ENCODE measurements around the gene NEIL3. TPM values are rescaled to one million over a fixed set of nuclear protein-coding genes. Genes with fewer than 3 reads are reported as not detected.

The NEIL3 gene
- total RNA-seq, 1 donor from 2014 or later = 0.08 TPM

GRCh38 chr4:177356921-177357320 is 47.2 kb downstream of the NEIL3 start:
- DNase-seq (ENCODE audit: low spot score) (no peak), ATAC-seq (no peak)

DNA sequence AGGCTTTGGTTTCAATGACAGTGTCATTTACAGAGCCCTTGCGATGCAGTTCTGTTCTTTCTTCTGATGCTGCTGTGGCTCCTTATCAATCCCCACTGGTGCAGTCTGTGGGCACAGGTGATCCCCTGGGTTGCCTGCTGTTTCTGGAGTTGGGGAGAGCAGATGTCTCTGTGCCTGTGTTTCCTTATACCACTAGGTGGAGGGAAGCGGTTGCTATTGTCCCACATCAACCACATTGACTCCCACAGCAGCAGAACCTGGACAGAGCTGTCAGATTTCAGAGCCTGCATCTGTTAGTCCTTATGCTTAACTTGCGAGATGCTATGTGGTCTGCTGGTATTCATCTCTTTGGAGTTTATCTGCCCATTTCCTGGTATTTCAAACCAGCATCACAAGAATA is 57.7 kb downstream of the NEIL3 start:
- ATAC-seq (peak; percentile 80), DNase-seq (ENCODE audit: low spot score) (no peak)

DNA sequence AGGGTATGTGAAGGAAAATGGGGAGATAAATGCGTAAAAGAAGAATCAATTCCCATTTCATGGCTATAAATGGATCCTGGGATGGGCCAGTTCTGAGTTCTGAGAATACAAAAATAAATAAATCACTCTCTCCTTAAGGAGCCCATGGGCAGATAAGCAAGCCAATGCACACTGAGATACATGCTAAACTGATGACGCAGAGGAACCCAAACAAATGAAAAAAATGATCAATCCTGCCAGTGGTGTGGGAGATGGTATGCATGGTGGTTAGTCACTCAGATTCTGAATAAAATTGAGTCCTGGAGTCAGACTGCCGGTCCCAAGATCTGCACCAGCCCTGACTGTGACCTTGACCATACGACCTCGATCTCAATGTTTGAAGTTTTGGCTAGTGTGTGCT is 59.7 kb downstream of the NEIL3 start:
- ATAC-seq = no peak
- no peak for DNase-seq (ENCODE audit: low spot score)

GRCh38 chr4:177371461-177371860 is 61.8 kb downstream of the NEIL3 start:
- DNase-seq (ENCODE audit: low spot score) (no peak), ATAC-seq (no peak)

GRCh38 chr4:177374966-177375365 is 65.3 kb downstream of the NEIL3 start:
- DNase-seq (ENCODE audit: low spot score) (no peak), ATAC-seq (no peak)

DNA sequence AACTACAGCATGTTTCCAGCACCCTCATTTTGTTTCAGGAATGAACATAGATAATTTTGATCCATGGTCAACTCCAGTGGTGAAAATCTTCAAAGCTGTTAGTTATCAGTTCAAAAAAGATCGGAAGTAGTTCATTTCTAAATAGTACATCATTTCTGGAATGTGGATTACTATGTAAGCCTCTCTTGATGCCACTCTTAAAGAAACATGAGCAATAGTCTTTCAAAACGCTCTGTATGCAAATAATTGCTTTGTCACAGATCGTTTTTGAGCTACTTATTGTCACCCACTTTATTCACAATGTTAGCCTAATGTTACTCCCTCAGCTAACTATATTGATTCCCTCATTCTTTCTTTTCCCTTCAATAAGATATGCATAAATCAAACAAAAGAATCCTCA is 65.7 kb downstream of the NEIL3 start:
- no peak for DNase-seq (ENCODE audit: low spot score)
- no peak for ATAC-seq

DNA sequence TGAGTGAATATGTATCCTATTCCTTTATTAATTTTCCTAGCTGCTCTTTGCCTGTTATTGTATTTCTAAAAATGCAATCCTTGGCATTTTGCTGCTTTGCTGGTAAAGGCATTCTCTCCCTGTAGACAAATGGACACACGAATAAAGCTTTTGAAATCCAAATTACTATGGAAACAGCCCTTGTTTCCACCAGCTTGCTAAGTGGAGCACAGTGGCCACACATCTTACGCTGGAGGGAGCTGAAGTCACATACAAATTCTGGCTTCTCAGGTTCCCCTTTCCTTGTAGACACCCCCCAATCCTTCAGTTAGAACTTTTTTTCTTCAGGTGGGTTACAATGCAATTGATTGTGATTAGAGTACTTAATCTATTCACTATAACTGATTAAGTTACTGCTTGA is 66.3 kb downstream of the NEIL3 start:
- ATAC-seq (no peak), DNase-seq (ENCODE audit: low spot score) (no peak)

GRCh38 chr4:177380730-177381287 is 71.1 kb downstream of the NEIL3 start:
- ATAC-seq (no peak), DNase-seq (ENCODE audit: low spot score) (no peak)

GRCh38 chr4:177381762-177382310 is 72.2 kb downstream of the NEIL3 start:
- DNase-seq (ENCODE audit: low spot score) (no peak), ATAC-seq (no peak)

DNA sequence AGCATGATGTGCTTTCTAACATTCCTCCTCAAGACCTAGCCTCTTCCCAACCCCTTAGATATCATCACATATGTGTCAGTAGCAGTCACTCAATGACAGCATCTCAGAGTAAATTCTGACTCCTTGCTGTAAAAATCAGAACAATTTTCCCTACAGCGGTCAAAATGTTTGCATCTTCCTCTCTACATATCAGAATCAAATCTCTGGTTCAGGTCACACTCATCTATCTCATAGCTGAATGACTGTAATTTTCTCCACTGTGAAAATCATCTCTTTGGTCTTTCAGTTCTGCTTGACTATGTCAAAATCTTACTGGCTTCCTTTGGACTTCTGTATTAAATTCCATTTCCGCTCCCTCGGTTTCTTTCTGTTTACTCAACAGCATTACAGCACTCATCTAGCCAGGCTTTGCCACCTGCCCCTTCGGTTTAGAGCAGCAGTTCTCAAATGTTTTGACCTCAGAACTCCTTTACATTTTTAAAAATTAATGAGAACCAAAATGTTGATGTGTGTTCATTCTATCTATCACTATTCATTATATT is 75.3 kb downstream of the NEIL3 start:
- no peak for DNase-seq (ENCODE audit: low spot score)
- peak; percentile 53 for ATAC-seq

- ATAC-seq = no peak
- no peak for DNase-seq (ENCODE audit: low spot score)
Observed at GRCh38 chr4:177385576-177386277, 76.1 kb downstream of the NEIL3 start.

DNA sequence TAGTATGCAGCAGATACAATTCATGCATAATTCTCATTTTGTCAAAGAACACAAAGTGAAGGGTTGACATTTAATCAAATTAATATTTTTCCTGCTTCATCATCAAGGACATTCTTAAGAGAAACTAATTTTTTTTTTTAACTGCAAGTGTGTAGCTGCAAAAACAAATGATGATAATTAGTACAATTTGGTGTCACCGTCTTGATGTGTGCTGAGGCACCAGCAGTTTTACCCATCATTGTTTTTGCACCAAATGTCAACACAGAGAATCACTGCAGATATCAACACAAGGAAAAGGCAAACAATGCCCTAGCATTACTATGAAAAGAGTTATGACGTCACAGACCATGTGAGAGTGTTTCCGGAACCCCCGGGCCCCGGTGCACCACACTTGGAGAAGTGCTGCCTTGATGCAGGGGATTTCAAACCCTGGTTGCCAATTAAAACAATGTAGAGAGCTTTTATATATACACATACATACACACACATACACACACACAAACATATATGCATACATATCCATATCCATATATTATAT is 76.7 kb downstream of the NEIL3 start:
- no peak for DNase-seq (ENCODE audit: low spot score)
- no peak for ATAC-seq

GRCh38 chr4:177391287-177391686 is 81.6 kb downstream of the NEIL3 start:
- ATAC-seq (peak; percentile 33), DNase-seq (ENCODE audit: low spot score) (no peak)

- ATAC-seq = peak; percentile 85
- DNase-seq (ENCODE audit: low spot score) = no peak
Observed at GRCh38 chr4:177391953-177392352, 82.3 kb downstream of the NEIL3 start.

- ATAC-seq = no peak
Observed at GRCh38 chr4:177393236-177393635, 83.6 kb downstream of the NEIL3 start.

GRCh38 chr4:177396352-177396751 is 86.7 kb downstream of the NEIL3 start:
- DNase-seq (ENCODE audit: low spot score) (no peak), ATAC-seq (no peak)

More at GRCh38 chr4:177393236-177393635, 83.6 kb downstream of the NEIL3 start:
- DNase-seq (ENCODE audit: low spot score) = no peak

- ATAC-seq = no peak
- no peak for DNase-seq (ENCODE audit: low spot score)
Observed at GRCh38 chr4:177400030-177400429, 90.4 kb downstream of the NEIL3 start.

- ATAC-seq (no peak), DNase-seq (ENCODE audit: low spot score) (no peak)
Observed at GRCh38 chr4:177401658-177402273, 92.1 kb downstream of the NEIL3 start.

GRCh38 chr4:177403746-177404145 is 94.1 kb downstream of the NEIL3 start:
- no peak for ATAC-seq
- no peak for DNase-seq (ENCODE audit: low spot score)

DNA sequence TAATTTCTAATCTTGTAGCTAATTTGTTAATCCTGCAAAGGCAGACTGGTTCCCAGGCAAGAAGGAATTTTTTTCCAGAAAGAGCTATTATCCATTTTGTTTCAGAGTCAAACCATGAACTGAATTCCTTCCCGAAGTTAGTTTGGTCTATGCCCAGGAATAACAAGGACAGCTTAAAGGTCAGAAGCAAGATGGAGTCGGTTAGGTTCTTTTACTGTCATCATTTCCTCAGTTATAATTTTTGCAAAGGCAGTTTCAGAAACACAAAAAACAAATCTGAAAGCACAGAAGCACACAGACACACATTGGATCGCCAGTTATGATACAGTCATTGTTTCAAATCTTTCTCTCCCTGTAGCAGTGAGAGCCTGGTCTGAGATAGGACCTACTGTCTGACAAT is 94.7 kb downstream of the NEIL3 start:
- ATAC-seq (no peak), DNase-seq (ENCODE audit: low spot score) (no peak)

GRCh38 chr4:177404986-177405385 is 95.3 kb downstream of the NEIL3 start:
- DNase-seq (ENCODE audit: low spot score) = no peak
- ATAC-seq = no peak

DNA sequence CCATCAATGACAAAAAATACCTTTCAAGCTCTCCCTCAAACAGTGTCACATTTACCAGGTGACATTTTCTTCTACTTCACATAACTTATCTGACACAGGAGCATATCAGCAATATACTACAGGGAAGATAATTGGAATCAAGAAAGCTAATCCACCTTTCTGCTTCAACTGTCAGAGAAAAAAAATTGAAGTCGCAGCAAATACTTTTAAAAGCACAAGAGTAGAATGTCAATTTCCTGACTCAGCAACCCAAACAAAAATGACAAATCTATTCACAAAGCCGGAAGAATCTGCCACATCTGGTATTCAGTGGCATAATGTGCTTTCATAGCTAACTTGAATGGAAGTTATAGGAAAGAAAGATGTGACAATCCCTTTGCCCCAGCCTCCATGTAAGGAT is 95.8 kb downstream of the NEIL3 start:
- DNase-seq (ENCODE audit: low spot score) (no peak), ATAC-seq (no peak)

Data from left lobe of liver (tissue), 2 donors.